Activated CD4-positive, alpha-beta T cell treated with anti-CD3 and anti-CD28 coated beads, Interleukin-2, amount 10 ng/mL, durations not matched to agents 24 days and 14 days (primary cell): Measurements from ENCODE around the gene FAM83G. TPM values are rescaled to one million over a fixed set of nuclear protein-coding genes. Genes with fewer than 3 reads are reported as not detected.

Experiments
- DNase-seq: peaks from one replicate; pipeline ENCODE4 v3.0.0; 2022
- H3K27ac Mint-ChIP-seq: one replicate; pipeline ENCODE4 v1.8.0; 2022; ENCODE audit warnings: mild to moderate bottlenecking, mixed read lengths
- H3K27me3 Mint-ChIP-seq: one replicate; pipeline ENCODE4 v1.8.0; 2022; ENCODE audit warnings: mixed read lengths
- H3K36me3 Mint-ChIP-seq: one replicate; pipeline ENCODE4 v1.8.0; 2022; ENCODE audit warnings: low read depth, mild to moderate bottlenecking, mixed read lengths
- H3K4me1 Mint-ChIP-seq: one replicate; pipeline ENCODE4 v1.8.0; 2021; ENCODE audit warnings: mixed read lengths
- H3K4me3 Mint-ChIP-seq: one replicate; pipeline ENCODE4 v1.8.0; 2022; ENCODE audit warnings: mild to moderate bottlenecking, moderate library complexity, mixed read lengths
- H3K9me3 Mint-ChIP-seq: one replicate; pipeline ENCODE4 v1.8.0; 2021; ENCODE audit warnings: mixed read lengths
- intact Hi-C: fragments of 100-400 bp; cut with micrococcal nuclease; formaldehyde crosslinking; loops from one replicate; pipeline ENCODE4 v1.15.1; 2023
- total RNA-seq: library from RNA; stranded (reverse); gene quantifications from 2 replicates; pipeline ENCODE4 v1.2.3, GENCODE V29; 2022

FAM83G gene
- total RNA-seq, 1 donor from 2014 or later: 17.8 TPM

DNA sequence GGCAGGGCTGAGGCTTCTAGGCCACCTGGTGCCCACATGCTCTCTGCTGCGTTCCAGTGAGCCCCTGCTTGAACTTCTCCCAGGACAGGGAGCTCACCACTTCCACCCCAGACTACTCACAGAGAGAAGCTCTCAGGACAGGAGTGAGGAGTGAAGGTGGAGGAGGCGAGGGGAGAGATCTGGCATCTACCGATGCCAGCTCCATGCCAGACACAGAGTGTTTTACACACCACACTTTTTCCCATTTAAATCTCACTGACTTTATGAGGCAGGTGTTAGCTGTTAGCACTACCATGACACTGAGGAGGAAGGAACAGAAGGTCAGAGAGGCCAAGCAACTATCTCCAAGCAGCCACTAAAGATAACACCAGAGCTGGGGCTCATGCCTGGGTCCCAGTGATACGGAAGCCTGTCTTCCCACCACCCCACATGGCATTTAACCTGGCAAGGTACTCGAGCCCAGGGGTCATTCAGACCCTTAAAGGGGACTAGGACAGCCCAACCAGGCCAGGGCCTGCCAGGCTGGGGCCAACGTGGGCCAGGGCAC lies 6.8 kb downstream of the FAM83G start:
- intact Hi-C loops: no loop called here
- no peak for DNase-seq
- peaks cover 6% of the 10 kb centered on the region for H3K9me3 Mint-ChIP-seq
- H3K4me1 Mint-ChIP-seq: peaks cover 23% of the 10 kb centered on the region
- no peak overlapping the region for H3K4me3 Mint-ChIP-seq
- peaks cover 22% of the 10 kb centered on the region for H3K36me3 Mint-ChIP-seq
- no peaks in the 10 kb centered on the region for H3K27me3 Mint-ChIP-seq
- no peak overlapping the region for H3K27ac Mint-ChIP-seq

- Mint-ChIP-seq H3K4me3 (no peak overlapping the region), H3K36me3 (peaks cover 20% of the 10 kb centered on the region), H3K27ac (no peak overlapping the region), H3K9me3 (peaks cover 6% of the 10 kb centered on the region), H3K27me3 (no peaks in the 10 kb centered on the region), H3K4me1 (peaks cover 14% of the 10 kb centered on the region)
- no peak for DNase-seq
- intact Hi-C loops: no loop called here
These were observed 8.1 kb downstream of the FAM83G start for GRCh38 chr17:18996458-18996857.

DNA sequence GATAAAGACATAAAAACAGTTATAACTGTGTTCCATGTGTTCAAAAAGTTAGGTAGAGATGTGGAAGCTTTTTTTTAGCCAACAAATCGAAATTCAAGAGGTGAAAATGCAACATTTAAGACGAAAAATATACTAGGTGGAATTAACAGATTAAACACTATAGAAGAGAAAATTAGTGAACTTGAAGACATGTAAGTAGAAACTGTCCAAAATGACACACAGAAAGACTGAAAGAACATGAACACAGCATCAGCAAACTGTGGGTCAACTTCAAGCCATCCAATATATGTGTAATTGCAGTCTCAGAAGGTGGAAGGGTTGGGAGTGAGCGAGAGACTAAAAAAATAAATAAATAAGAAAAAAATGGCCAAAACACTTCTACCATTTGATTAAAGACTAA lies 9.3 kb downstream of the FAM83G start:
- Mint-ChIP-seq H3K9me3 (peaks cover 6% of the 10 kb centered on the region), H3K27ac (no peak overlapping the region), H3K27me3 (no peaks in the 10 kb centered on the region), H3K4me1 (peaks cover 12% of the 10 kb centered on the region), H3K4me3 (no peak overlapping the region), H3K36me3 (peaks cover 20% of the 10 kb centered on the region)
- no peak for DNase-seq
- intact Hi-C loops: no loop called here

DNA sequence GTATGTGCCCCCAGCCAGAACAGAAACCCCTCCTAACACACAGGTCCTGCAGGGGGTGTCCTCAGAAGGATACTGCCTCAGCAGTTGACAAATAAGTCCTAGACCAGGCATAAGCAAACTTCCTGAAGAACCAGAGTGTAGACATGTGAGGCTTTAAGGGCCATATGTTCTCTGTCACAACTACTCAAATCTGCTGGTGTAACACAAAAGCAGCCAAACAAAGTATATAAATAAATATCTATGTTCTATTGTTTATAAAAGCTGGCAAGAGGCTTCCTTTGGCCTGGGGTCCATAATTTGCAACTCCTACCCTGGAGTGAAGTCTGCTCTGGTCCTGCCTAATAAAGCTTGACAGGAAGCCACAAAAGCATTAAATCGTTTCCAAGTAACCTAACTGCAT lies 9.9 kb downstream of the FAM83G start:
- intact Hi-C loops: no loop called here
- Mint-ChIP-seq H3K9me3 (peaks cover 6% of the 10 kb centered on the region), H3K27me3 (no peaks in the 10 kb centered on the region), H3K4me3 (no peak overlapping the region), H3K4me1 (peaks cover 12% of the 10 kb centered on the region), H3K36me3 (peaks cover 20% of the 10 kb centered on the region), H3K27ac (no peak overlapping the region)
- DNase-seq: no peak

DNA sequence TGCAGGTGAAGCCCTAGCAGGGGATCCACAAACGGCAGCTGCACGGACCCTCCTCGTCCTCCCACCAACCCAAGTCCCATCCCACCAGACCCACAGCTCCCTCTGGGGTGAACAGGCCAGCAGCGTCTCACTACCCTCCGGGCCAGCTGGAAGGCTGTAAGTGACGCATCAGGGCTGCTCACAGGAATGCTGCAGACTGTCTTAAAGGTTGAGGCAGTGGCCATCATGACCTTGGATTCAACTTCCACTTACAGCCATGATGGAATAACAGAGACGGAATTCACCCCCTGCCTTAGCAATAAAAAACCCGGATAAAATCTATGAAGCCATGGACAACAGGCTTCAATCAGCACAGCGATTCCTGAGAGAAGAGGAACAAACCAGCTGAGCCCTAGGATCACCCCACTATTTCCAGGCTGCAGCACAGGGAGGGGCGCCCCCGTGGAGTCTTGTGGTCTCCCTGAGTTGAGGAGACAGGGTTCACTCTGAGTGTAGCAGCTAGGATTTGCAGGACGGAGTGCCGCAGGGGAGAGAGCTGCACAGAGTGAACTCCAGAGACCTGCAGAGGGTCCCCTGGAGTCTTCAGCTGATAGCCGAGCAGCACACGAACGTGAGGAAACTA lies 10.5 kb downstream of the FAM83G start:
- intact Hi-C loops: no loop called here
- Mint-ChIP-seq H3K27me3 (no peaks in the 10 kb centered on the region), H3K9me3 (peaks cover 6% of the 10 kb centered on the region), H3K4me3 (no peak overlapping the region), H3K36me3 (peaks cover 20% of the 10 kb centered on the region), H3K27ac (no peak overlapping the region), H3K4me1 (peaks cover 12% of the 10 kb centered on the region)
- DNase-seq: no peak

- DNase-seq: no peak
- Mint-ChIP-seq H3K27me3 (no peaks in the 10 kb centered on the region), H3K4me1 (peaks cover 12% of the 10 kb centered on the region), H3K4me3 (no peak overlapping the region), H3K9me3 (peaks cover 6% of the 10 kb centered on the region), H3K27ac (no peak overlapping the region), H3K36me3 (peaks cover 25% of the 10 kb centered on the region)
- intact Hi-C loops: no loop called here
These were observed 12.0 kb downstream of the FAM83G start for GRCh38 chr17:18992454-18993130.

GRCh38 chr17:18991531-18992315 lies 12.8 kb downstream of the FAM83G start:
- Mint-ChIP-seq H3K4me1 (peaks cover 12% of the 10 kb centered on the region), H3K36me3 (peaks cover 24% of the 10 kb centered on the region), H3K27me3 (no peaks in the 10 kb centered on the region), H3K9me3 (peaks cover 6% of the 10 kb centered on the region), H3K27ac (no peak overlapping the region), H3K4me3 (no peak overlapping the region)
- no peak for DNase-seq
- intact Hi-C loops: no loop called here

- H3K4me1 Mint-ChIP-seq: peaks cover 12% of the 10 kb centered on the region
- no peaks in the 10 kb centered on the region for H3K27me3 Mint-ChIP-seq
- H3K27ac Mint-ChIP-seq: no peak overlapping the region
- H3K4me3 Mint-ChIP-seq: no peak overlapping the region
- intact Hi-C loops: no loop called here
- peaks cover 5% of the 10 kb centered on the region for H3K9me3 Mint-ChIP-seq
- H3K36me3 Mint-ChIP-seq: peaks cover 14% of the 10 kb centered on the region
- DNase-seq: no peak
These were observed 14.2 kb downstream of the FAM83G start for GRCh38 chr17:18990331-18990730.

DNA sequence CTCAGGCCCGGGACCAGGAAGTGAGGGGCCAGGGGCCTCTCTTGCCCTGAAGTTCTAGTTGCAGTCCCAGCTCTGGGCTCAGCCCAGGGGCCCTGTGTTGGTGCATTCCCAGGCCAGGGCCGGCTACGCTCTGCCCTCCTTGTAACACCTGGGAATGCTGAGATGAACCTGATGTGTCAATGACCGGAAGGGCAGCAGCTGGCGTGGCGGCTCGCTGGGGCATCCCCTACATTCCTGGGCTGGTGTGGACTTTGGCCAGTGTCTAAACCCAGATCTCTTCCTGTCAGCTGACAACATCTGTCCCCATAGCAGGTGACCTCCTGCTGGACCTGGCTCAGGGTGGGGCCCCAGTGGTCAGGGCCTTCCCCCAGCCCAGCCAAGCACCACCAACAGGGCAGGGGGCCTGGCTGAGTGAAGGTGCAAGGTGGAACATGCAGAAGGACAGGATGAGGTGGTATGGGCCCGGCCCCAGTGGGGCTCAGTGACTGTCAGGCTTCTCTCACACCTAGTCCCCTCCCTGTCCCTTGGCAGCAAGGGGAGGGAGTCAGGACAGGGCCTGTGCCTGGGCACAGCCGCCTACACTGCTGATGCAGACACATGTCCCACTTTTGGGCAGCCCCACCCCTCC lies 15.9 kb downstream of the FAM83G start:
- H3K27ac Mint-ChIP-seq: no peak overlapping the region
- H3K4me3 Mint-ChIP-seq: no peak overlapping the region
- DNase-seq: no peak
- peaks cover 6% of the 10 kb centered on the region for H3K4me1 Mint-ChIP-seq
- intact Hi-C loops: no loop called here
- H3K9me3 Mint-ChIP-seq: no peaks in the 10 kb centered on the region
- peaks cover 7% of the 10 kb centered on the region for H3K36me3 Mint-ChIP-seq
- H3K27me3 Mint-ChIP-seq: no peaks in the 10 kb centered on the region

GRCh38 chr17:18987862-18988545 lies 16.6 kb downstream of the FAM83G start:
- Mint-ChIP-seq H3K9me3 (no peaks in the 10 kb centered on the region), H3K27me3 (no peaks in the 10 kb centered on the region), H3K4me1 (peaks cover under 1% of the 10 kb centered on the region), H3K4me3 (no peak overlapping the region), H3K36me3 (peaks cover 7% of the 10 kb centered on the region), H3K27ac (no peak overlapping the region)
- intact Hi-C loops: no loop called here
- DNase-seq: no peak

- H3K27ac Mint-ChIP-seq: no peak overlapping the region
- no peaks in the 10 kb centered on the region for H3K4me1 Mint-ChIP-seq
- intact Hi-C loops: no loop called here
- H3K27me3 Mint-ChIP-seq: no peaks in the 10 kb centered on the region
- no peak overlapping the region for H3K4me3 Mint-ChIP-seq
- no peaks in the 10 kb centered on the region for H3K9me3 Mint-ChIP-seq
- DNase-seq: no peak
- peaks cover 7% of the 10 kb centered on the region for H3K36me3 Mint-ChIP-seq
These were observed 17.3 kb downstream of the FAM83G start for GRCh38 chr17:18987230-18987610.

DNA sequence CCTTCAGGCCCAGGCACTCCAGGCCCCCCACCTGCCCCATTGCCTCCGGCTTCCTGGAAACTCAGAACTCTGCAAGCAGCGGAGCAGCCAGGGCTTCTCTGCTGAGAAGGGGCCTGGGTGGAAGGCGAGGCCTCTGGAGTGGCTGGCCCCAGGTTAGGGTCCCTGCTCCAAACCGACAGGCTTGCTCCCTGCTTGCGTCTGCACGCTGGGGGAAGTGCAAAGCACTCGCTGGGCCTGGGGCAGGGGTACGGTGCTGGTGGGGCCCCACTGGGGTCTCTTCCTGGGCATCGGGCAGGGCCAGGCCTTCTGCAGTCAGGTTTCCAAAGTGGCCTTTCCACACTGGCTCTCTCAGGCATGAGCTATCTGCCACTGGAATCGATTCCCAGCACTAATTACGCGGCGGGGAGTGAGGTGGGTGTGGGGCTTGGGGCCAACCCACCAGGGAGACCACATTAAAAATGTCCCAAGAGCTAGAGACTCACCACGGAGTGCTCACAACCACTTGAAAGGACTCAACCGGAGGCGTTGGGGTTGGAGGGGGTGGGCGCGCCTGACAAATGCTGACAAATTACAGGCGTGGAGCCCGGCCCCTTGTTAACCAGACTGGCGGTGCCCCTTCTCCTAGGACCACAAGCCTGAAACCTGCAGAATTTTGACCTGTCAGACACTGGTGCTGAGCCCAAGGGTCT lies 17.9 kb downstream of the FAM83G start:
- Mint-ChIP-seq H3K36me3 (peaks cover 7% of the 10 kb centered on the region), H3K9me3 (no peaks in the 10 kb centered on the region), H3K4me1 (no peaks in the 10 kb centered on the region), H3K4me3 (no peak overlapping the region), H3K27ac (no peak overlapping the region), H3K27me3 (no peaks in the 10 kb centered on the region)
- intact Hi-C loops: no loop called here
- DNase-seq: no peak

DNA sequence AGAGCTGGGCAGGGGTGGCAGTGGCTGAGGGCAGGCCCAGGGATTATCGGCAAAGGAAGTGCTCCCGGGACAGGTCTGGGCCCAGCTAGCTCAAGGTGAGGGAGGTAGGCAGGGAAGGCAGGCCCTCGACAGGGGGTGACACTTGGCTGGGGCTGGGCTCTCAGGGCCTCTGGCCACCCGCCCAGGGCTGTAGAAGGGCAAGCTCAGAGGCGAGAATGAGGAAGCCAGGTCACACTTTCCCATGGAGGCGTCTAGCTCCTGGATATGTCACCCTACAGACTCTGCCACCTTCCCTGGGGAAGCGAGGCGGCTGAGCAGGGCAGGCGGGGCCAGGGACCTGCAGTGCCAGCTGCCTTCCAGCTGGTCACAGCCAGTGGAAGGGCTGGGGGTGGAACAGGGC lies 19.1 kb downstream of the FAM83G start:
- no peak overlapping the region for H3K27ac Mint-ChIP-seq
- no peak overlapping the region for H3K4me3 Mint-ChIP-seq
- intact Hi-C loops: no loop called here
- no peaks in the 10 kb centered on the region for H3K27me3 Mint-ChIP-seq
- H3K9me3 Mint-ChIP-seq: no peaks in the 10 kb centered on the region
- no peak for DNase-seq
- H3K36me3 Mint-ChIP-seq: peaks cover 7% of the 10 kb centered on the region
- H3K4me1 Mint-ChIP-seq: no peaks in the 10 kb centered on the region
